Testis (tissue), 3 donors: ENCODE measurements around the gene FAM20C. TPM values are rescaled to one million over a fixed set of nuclear protein-coding genes. Genes with fewer than 3 reads are reported as not detected.

ENCODE experiments used
- DNase-seq: peaks from one replicate; pipeline ENCODE4 v3.0.0-alpha.2; 2019
- H3K27ac ChIP-seq, 2 donors: fragments of 200-600 bp; sonication (generic); one replicate each; pipeline ENCODE4 v1.5.1; 2019
- H3K27me3 ChIP-seq: fragments of 200-600 bp; sonication (generic); one replicate; pipeline ENCODE4 v1.5.1; 2019
- H3K36me3 ChIP-seq: fragments of 200-600 bp; sonication (generic); one replicate; pipeline ENCODE4 v1.5.1; 2017; ENCODE audit warnings: low read depth; ENCODE audit errors: missing control alignments
- H3K4me1 ChIP-seq: fragments of 200-600 bp; sonication (generic); one replicate; pipeline ENCODE4 v1.5.1; 2019
- H3K4me3 ChIP-seq, 2 donors: fragments of 200-600 bp; sonication (generic); one replicate each; pipeline ENCODE4 v1.5.1; 2017 to 2019
- H3K9me3 ChIP-seq: fragments of 200-600 bp; sonication (generic); one replicate; pipeline ENCODE4 v1.5.1; 2017
- POLR2A ChIP-seq: fragments of 450-650 bp; IDR thresholded peaks from one replicate; pipeline ENCODE4 v1.6.1; 2017; ENCODE audit warnings: antibody characterized with exemption, mild to moderate bottlenecking, moderate library complexity
- WGBS, 2 donors: methylation state at CpG; one replicate each; pipeline ENCODE4 v1.1.5; 2018; 5-methylcytosine and 5-hydroxymethylcytosine counted together
- intact Hi-C: fragments of 100-400 bp; cut with DNase I; formaldehyde crosslinking; loops from one replicate; pipeline ENCODE4 v1.15.1; 2023; ENCODE audit warnings: low total_unique reads
- polyA plus RNA-seq: library from polyadenylated mRNA; stranded (reverse); fragments of 350-450 nt; fragmentation: Illumina TruSeq; extraction: RNeasy Lipid Tissue Mini Kit (QIAGEN cat#74804); gene quantifications from one replicate; pipeline ENCODE4 v1.2.3, GENCODE V29; 2014; ENCODE audit warnings: low read depth, low replicate concordance; ENCODE audit not compliant: insufficient read depth
- total RNA-seq, 2 donors: library from RNA; depleted of rRNA; stranded (reverse); fragments of >200 nt; gene quantifications; one replicate each; pipeline ENCODE4 v1.2.3, GENCODE V29; 2016
- TF ChIP-seq, protein P1 (sequence below), 3 experiments: fragments of 450-650 bp in 2 of 3; fragments of 200-600 bp in 1 of 3; sonication (generic) in 1 of 3; IDR thresholded peaks; one replicate each; pipeline ENCODE4 v1.5.1; 2016 to 2019; ENCODE audit warnings: antibody characterized with exemption in 3 of 3, mild to moderate bottlenecking in 2 of 3, moderate library complexity in 1 of 3

Gene FAM20C
- total and polyA plus RNA-seq, 3 donors from 2014 or later, result 14.0 to 36.7 (median 34.0) TPM

DNA sequence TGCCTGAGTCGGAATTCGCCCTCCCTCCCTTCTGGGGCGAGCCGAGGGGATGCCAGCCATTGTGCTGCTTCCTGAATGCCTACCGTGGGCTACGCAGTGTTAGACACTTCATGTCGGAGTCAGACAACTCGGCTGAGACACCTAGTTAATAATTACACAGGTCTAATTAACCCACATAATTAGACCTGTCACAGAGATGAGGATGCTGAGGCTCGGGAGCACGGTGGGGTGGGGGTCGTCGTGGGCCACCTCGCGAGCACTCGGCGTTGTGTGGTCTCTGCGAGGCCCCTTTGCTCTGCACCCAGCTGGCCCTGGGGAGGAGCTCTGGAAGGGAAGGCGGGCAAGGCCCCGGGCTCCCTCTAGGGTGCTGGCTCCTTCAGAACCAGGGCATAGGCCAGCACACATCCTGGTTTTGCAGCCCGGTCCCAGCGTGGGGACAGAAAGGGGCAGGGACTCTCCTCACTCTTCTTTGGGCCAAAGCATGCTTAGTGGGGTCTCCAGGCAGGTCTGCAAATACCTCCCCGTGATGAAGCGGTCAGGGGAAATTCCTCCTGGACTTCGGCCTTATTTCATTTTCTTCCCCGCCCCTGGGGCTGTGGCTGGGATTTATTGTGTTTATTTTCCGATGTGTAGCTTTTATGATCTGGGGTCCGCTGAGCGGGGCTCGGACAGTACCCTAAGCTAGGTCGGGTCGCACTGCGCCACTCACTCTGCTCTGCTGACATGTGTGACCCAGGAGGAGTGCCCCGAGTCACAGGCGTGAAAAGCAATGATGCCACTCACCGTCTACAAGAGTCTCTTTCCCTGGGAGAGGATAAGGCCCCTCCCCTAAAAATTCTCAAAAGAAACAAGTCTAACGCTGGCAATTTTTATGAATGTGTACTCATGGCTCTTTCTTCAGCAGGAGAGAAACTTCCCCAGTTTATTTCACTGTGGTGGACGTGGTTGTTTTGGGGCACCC, 92.7 kb downstream of the FAM20C start:
- DNase-seq, result no peak
- no peak overlapping the region for H3K4me3 ChIP-seq
- no peak for TF ChIP-seq POLR2A
- TF ChIP-seq, protein P1, sequence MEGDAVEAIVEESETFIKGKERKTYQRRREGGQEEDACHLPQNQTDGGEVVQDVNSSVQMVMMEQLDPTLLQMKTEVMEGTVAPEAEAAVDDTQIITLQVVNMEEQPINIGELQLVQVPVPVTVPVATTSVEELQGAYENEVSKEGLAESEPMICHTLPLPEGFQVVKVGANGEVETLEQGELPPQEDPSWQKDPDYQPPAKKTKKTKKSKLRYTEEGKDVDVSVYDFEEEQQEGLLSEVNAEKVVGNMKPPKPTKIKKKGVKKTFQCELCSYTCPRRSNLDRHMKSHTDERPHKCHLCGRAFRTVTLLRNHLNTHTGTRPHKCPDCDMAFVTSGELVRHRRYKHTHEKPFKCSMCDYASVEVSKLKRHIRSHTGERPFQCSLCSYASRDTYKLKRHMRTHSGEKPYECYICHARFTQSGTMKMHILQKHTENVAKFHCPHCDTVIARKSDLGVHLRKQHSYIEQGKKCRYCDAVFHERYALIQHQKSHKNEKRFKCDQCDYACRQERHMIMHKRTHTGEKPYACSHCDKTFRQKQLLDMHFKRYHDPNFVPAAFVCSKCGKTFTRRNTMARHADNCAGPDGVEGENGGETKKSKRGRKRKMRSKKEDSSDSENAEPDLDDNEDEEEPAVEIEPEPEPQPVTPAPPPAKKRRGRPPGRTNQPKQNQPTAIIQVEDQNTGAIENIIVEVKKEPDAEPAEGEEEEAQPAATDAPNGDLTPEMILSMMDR (IDR thresholded peaks at IDR 0.05), result no peak
- no peaks in the 10 kb centered on the region for H3K9me3 ChIP-seq
- intact Hi-C loops, result no loop called here
- 83% methylated on average over 30 to 37 of the region's 37 CpGs for WGBS, 2 donors
- H3K4me1 ChIP-seq, result peaks cover 4% of the 10 kb centered on the region
- H3K27me3 ChIP-seq, result no peaks in the 10 kb centered on the region
- no peaks in the 10 kb centered on the region for H3K36me3 ChIP-seq
- no peak overlapping the region for H3K27ac ChIP-seq

DNA sequence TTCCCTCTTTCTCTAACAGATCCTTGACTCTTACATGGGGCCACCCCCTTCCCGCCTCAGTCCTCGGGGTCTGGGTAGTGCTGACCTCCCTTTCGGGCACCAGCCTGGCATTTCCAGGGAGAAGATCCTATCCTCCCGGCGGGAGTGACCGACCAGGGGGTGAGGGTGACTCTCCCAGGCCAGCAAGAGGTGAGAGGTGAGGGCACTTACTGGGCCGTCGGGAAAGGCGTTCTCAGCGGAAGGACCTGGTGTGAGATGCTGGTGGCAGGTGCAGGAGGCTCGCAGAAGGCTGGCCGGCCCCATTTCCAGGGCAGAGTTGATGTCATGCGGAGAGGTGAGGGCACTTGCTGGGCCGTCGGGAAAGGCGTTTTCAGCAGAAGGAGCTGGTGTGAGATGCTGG, 93.4 kb downstream of the FAM20C start:
- intact Hi-C loops, result no loop called here
- H3K27ac ChIP-seq, result no peak overlapping the region
- TF ChIP-seq, protein P1 (IDR thresholded peaks at IDR 0.05), result no peak
- no peak for TF ChIP-seq POLR2A
- WGBS, 2 donors, result 83 to 85% methylated on average over 16 of the region's 16 CpGs
- H3K4me3 ChIP-seq, result no peak overlapping the region
- H3K36me3 ChIP-seq, result no peaks in the 10 kb centered on the region
- H3K9me3 ChIP-seq, result no peaks in the 10 kb centered on the region
- no peak for DNase-seq
- H3K27me3 ChIP-seq, result no peaks in the 10 kb centered on the region
- peaks cover 11% of the 10 kb centered on the region for H3K4me1 ChIP-seq

DNA sequence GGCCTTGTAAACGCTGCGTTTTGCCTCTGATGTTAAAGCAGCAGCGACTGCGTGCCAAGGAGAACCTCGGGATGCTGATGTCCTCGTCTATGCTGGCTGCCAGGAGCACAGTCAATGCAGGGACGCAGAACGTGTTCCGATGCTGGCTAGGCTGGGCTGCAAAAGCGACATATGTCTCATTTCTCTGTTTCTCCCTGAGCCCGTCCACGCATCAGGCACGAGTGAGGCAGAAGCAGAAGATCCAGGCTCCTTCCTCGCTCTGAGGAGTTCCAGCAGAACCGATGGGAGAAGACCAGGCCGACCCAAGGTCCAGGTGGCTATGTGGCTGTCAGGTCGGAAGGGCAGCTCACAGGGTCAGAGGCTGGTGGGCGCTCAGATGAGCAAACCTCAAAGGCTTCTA, 93.9 kb downstream of the FAM20C start:
- intact Hi-C loops, result no loop called here
- Histone ChIP-seq H3K9me3 (no peaks in the 10 kb centered on the region), H3K27ac (no peak overlapping the region), H3K4me1 (peaks cover 11% of the 10 kb centered on the region), H3K4me3 (no peak overlapping the region), H3K27me3 (no peaks in the 10 kb centered on the region), H3K36me3 (no peaks in the 10 kb centered on the region)
- 88 to 95% methylated on average over 18 of the region's 18 CpGs for whole genome bisulfite sequencing, 2 donors
- no peak for TF ChIP-seq POLR2A
- TF ChIP-seq, protein P1 (IDR thresholded peaks at IDR 0.05), result no peak
- DNase-seq, result no peak

DNA sequence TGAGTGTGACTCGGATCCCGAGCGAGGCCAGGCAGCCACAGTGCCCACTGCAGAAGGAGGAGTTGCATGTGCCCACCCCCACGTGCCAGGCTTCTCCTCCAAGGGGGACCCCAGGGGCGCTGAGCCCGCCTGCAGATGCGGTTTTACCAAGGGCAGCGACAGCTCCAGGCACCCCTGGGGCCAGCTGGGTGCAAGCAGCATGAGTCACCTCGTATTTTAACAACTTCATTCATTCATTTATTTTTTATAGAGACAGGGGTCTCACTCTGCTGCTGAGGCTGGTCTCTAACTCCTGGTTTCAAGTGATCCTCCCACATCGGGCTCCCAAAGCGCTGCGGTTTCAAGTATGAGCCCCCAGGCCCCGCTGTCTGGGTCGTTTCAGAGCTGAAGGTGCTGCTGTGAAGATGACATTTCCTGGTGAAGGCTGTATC, 96.3 kb downstream of the FAM20C start:
- H3K27ac ChIP-seq, result no peak overlapping the region
- H3K9me3 ChIP-seq, result no peaks in the 10 kb centered on the region
- TF ChIP-seq, protein P1 (IDR thresholded peaks at IDR 0.05), result no peak
- TF ChIP-seq POLR2A, result no peak
- no peak for DNase-seq
- H3K4me3 ChIP-seq, result no peak overlapping the region
- no peaks in the 10 kb centered on the region for H3K27me3 ChIP-seq
- H3K36me3 ChIP-seq, result no peaks in the 10 kb centered on the region
- H3K4me1 ChIP-seq, result peaks cover 11% of the 10 kb centered on the region
- 64 to 70% methylated on average over 11 to 14 of the region's 14 CpGs for WGBS, 2 donors
- intact Hi-C loops, result no loop called here
